K562 (cell line): ENCODE data around the gene EIPR1. TPM values are rescaled to one million over a fixed set of nuclear protein-coding genes. Genes with fewer than 3 reads are reported as not detected.

Experiments
- ATAC-seq: fragments of 200-7000 bp; cut with Tn5 transposase; 3 replicates; pipeline ENCODE4 v1.9.1; 2020; ENCODE audit warnings: moderate library complexity
- BruUV-seq: library from RNA; stranded (reverse); fragments of 400-500 nt; replicated peaks from 2 replicates; lab custom pipeline; 2021; lab: Mats Ljungman, UMichigan
- CTCF ChIA-PET: fragments of 300-600 bp; formaldehyde crosslinking; extraction: SDS; loops from one replicate; lab custom pipeline; 2021; ENCODE audit warnings: low intra/inter-chr PET ratio; lab: Yijun Ruan, JAX
- POLR2A ChIA-PET: fragments of 300-600, 350-650 bp; sonication (Branson Sonifier 250); formaldehyde crosslinking; extraction: SDS; loops from one replicate; lab custom pipeline; 2021; ENCODE audit warnings: antibody characterized with exemption, inconsistent platforms; lab: Yijun Ruan, JAX
- DNase-seq, 4 experiments: peaks; one replicate each; pipeline versions ENCODE4 v3.0.0 to v3.0.0-alpha.2; 2011 to 2018; ENCODE audit warnings: low spot score in 3 of 4, mixed read lengths in 3 of 4; ENCODE audit errors: extremely low read depth in 1 of 4
- FAIRE-seq: peaks from 2 replicates; lab custom pipeline; 2011; peaks lifted over from hg19 to GRCh38; lab: Jason Lieb, UNC
- H2AFZ ChIP-seq: 2 replicates; pipeline ENCODE4 v1.6.0; 2011; ENCODE audit warnings: low read depth, low read length, control low read depth, inconsistent platforms
- H3K27ac ChIP-seq: fragments of 200-600 bp; 3 replicates; pipeline ENCODE4 v1.8.0; 2011; ENCODE audit warnings: low read depth, mild to moderate bottlenecking, control low read depth, inconsistent platforms, low read length, moderate library complexity, mixed read lengths; ENCODE audit errors: extremely low read depth
- H3K27me3 ChIP-seq, 2 experiments: fragments of 300-600 bp in 1 of 2; 2 replicates in 1 of 2; 3 replicates in 1 of 2; pipeline versions ENCODE4 v1.6.0 to v1.8.0; 2011; ENCODE audit warnings: inconsistent platforms in 2 of 2, low read length in 2 of 2, mild to moderate bottlenecking in 1 of 2, mixed read lengths in 1 of 2, moderate library complexity in 1 of 2; ENCODE audit not compliant: control insufficient read depth in 2 of 2, insufficient read depth in 2 of 2
- H3K36me3 ChIP-seq: fragments of 300-600 bp; 3 replicates; pipeline ENCODE4 v1.8.0; 2011; ENCODE audit warnings: mild to moderate bottlenecking, low read length, inconsistent platforms; ENCODE audit not compliant: control insufficient read depth, insufficient read depth
- H3K4me1 ChIP-seq, 2 experiments: fragments of 200-600 bp in 1 of 2; replicated peaks in 1 of 2; 2 replicates in 1 of 2; 3 replicates in 1 of 2; pipeline versions ENCODE4 v1.5.1 to v1.8.0; 2011; ENCODE audit warnings: inconsistent platforms in 2 of 2, low read length in 2 of 2, mild to moderate bottlenecking in 1 of 2, mixed read lengths in 1 of 2, moderate library complexity in 1 of 2; ENCODE audit not compliant: control insufficient read depth in 2 of 2, insufficient read depth in 2 of 2
- H3K4me2 ChIP-seq: 2 replicates; pipeline ENCODE4 v1.6.1; 2011; ENCODE audit warnings: low read length, control low read depth, inconsistent platforms, mixed read lengths; ENCODE audit not compliant: insufficient read depth
- H3K4me3 ChIP-seq: fragments of 200-600 bp; sonication (generic), shearing (Covaris generic); 2 replicates; pipeline ENCODE4 v1.5.1; 2016; ENCODE audit warnings: control low read depth, inconsistent platforms
- H3K79me2 ChIP-seq: fragments of 200-600 bp; 3 replicates; pipeline ENCODE4 v1.8.0; 2011; ENCODE audit warnings: low read length, inconsistent platforms; ENCODE audit not compliant: control insufficient read depth, insufficient read depth
- H3K9ac ChIP-seq, 2 experiments: 2 replicates each; pipeline versions ENCODE4 v1.6.0 to v1.6.1; 2011; ENCODE audit warnings: low read depth in 2 of 2, low read length in 2 of 2, control low read depth in 1 of 2, inconsistent platforms in 1 of 2, mild to moderate bottlenecking in 1 of 2, mixed read lengths in 1 of 2; ENCODE audit not compliant: insufficient read depth in 1 of 2
- H3K9me1 ChIP-seq: one replicate; pipeline ENCODE4 v1.6.0; 2011; ENCODE audit warnings: inconsistent platforms, mild to moderate bottlenecking, low read length, moderate library complexity; ENCODE audit not compliant: control insufficient read depth, insufficient read depth
- H3K9me3 ChIP-seq: replicated peaks from 2 replicates; pipeline ENCODE4 v1.5.1; 2011; ENCODE audit warnings: low read depth, low read length, inconsistent platforms; ENCODE audit not compliant: control insufficient read depth, insufficient read depth
- H4K20me1 ChIP-seq: replicated peaks from 2 replicates; pipeline ENCODE4 v1.6.1; 2011; ENCODE audit warnings: low read length, inconsistent platforms, mixed read lengths; ENCODE audit not compliant: control insufficient read depth, insufficient read depth
- ADNP ChIP-seq: fragments of 200-800 bp; sonication (Bioruptor generic); IDR thresholded peaks from 2 replicates; pipeline ENCODE4 v1.6.1; 2016; ENCODE audit warnings: missing genetic modification characterization, missing compliant biosample characterization
- ATF7 ChIP-seq: fragments of 450-650 bp; IDR thresholded peaks from 2 replicates; pipeline ENCODE4 v1.7.1; 2014; ENCODE audit warnings: mild to moderate bottlenecking, moderate library complexity
- EP300 ChIP-seq: IDR thresholded peaks from 2 replicates; pipeline ENCODE4 v1.6.1; 2012; ENCODE audit warnings: low read length, improper control_type of control experiment
- GABPB1 ChIP-seq: sonication (generic); formaldehyde crosslinking; IDR thresholded peaks from 2 replicates; pipeline ENCODE4 v1.8.0; 2022; ENCODE audit warnings: mild to moderate bottlenecking, missing genetic modification reagents
- GATA2 ChIP-seq: sonication (generic); formaldehyde crosslinking; IDR thresholded peaks from 2 replicates; pipeline ENCODE4 v1.4.0; 2020; ENCODE audit warnings: mild to moderate bottlenecking, missing genetic modification reagents
- HDAC2 ChIP-seq: fragments of 450-650 bp; IDR thresholded peaks from 2 replicates; pipeline ENCODE4 v1.6.1; 2016; ENCODE audit warnings: mild to moderate bottlenecking
- KAT2B ChIP-seq: IDR thresholded peaks from one replicate; pipeline ENCODE4 v1.6.1; 2012; ENCODE audit warnings: low read depth, mild to moderate bottlenecking, control low read depth, inconsistent platforms, low read length, moderate library complexity
- NCOA2 ChIP-seq, 2 experiments: fragments of 450-650 bp; IDR thresholded peaks; 2 replicates each; pipeline ENCODE4 v1.6.1; 2018; ENCODE audit warnings: mild to moderate bottlenecking in 2 of 2, moderate library complexity in 1 of 2; ENCODE audit not compliant: partially characterized antibody in 2 of 2
- NR3C1 ChIP-seq: sonication (generic); formaldehyde crosslinking; IDR thresholded peaks from 2 replicates; pipeline ENCODE4 v1.8.1; 2022; ENCODE audit warnings: missing genetic modification reagents
- PCBP2 ChIP-seq: fragments of 200-400 bp; formaldehyde crosslinking; IDR thresholded peaks from 2 replicates; pipeline ENCODE4 v1.6.1; 2018; ENCODE audit warnings: low read length, low read depth, mild to moderate bottlenecking, moderate library complexity; ENCODE audit not compliant: poor library complexity, severe bottlenecking
- PHB2 ChIP-seq: fragments of 450-650 bp; IDR thresholded peaks from 2 replicates; pipeline ENCODE4 v1.6.1; 2017; ENCODE audit warnings: low read depth
- PHF20 ChIP-seq: fragments of 450-650 bp; IDR thresholded peaks from 2 replicates; pipeline ENCODE4 v1.6.1; 2018; ENCODE audit not compliant: partially characterized antibody
- POU5F1 ChIP-seq: fragments of 150-350 bp; IDR thresholded peaks from 2 replicates; pipeline ENCODE4 v1.6.1; 2014; ENCODE audit warnings: borderline replicate concordance, low read length, low read depth, mild to moderate bottlenecking; ENCODE audit not compliant: partially characterized antibody
- RBM39 ChIP-seq: fragments of 200-400 bp; formaldehyde crosslinking; optimal IDR thresholded peaks from 2 replicates; pipeline ENCODE3; 2018; ENCODE audit warnings: low read depth, low read length
- SMARCA5 ChIP-seq: fragments of 450-650 bp; IDR thresholded peaks from 2 replicates; pipeline ENCODE4 v1.6.1; 2016
- TAF7 ChIP-seq: fragments of 450-650 bp; IDR thresholded peaks from 2 replicates; pipeline ENCODE4 v1.6.1; 2016; ENCODE audit warnings: missing genetic modification characterization, missing compliant biosample characterization
- ZNF3 ChIP-seq: fragments of 250-450 bp; sonication (Bioruptor Pico); IDR thresholded peaks from 2 replicates; pipeline ENCODE4 v1.5.0; 2021; ENCODE audit warnings: mild to moderate bottlenecking, moderate library complexity
- ZNF583 ChIP-seq: fragments of 250-450 bp; sonication (Bioruptor Pico); IDR thresholded peaks from 2 replicates; pipeline ENCODE4 v1.4.0; 2020
- ZNF668 ChIP-seq: fragments of 250-450 bp; sonication (Bioruptor Pico); IDR thresholded peaks from 2 replicates; pipeline ENCODE4 v1.8.0; 2022; ENCODE audit warnings: mild to moderate bottlenecking, inconsistent platforms
- WGBS: fragments of 100-300 bp; shearing (Covaris generic); methylation state at CpG from one replicate; pipeline ENCODE4 v1.1.6; 2016; ENCODE audit warnings: low coverage, mixed read lengths; ENCODE audit not compliant: insufficient coverage; ENCODE audit errors: missing lambda C conversion rate; 5-methylcytosine and 5-hydroxymethylcytosine counted together
- in situ Hi-C: fragments of 300-500 bp; cut with MboI; formaldehyde crosslinking; loops from 4 replicates; pipeline ENCODE4 v1.15.0; 2018; ENCODE audit warnings: inconsistent platforms, mixed read lengths
- intact Hi-C: fragments of 100-400 bp; cut with micrococcal nuclease; formaldehyde crosslinking; loops from 2 replicates; pipeline ENCODE4 v1.14.2; 2022
- polyA plus RNA-seq, 8 experiments: library from polyadenylated mRNA; depleted of rRNA in 4 of 8; stranded (reverse) in 5 of 8; unstranded in 3 of 8; fragments of >200 nt; fragmentation: Nextera tagmentation in 2 of 8; fragmentation: Illumina TruSeq in 1 of 8; extraction: Ambion mirVana in 2 of 8; extraction: Trizol in 1 of 8; gene quantifications; 2 replicates each; pipeline versions ENCODE4 v1.2.1 to v1.2.3, GENCODE V29; 2011 to 2014; ENCODE audit warnings: inconsistent platforms in 1 of 8, missing spikeins in 1 of 8
- total RNA-seq, 7 experiments: library from RNA; depleted of rRNA in 6 of 7; stranded (reverse); fragments of >200 nt in 6 of 7; fragmentation: Illumina TruSeq in 2 of 7; extraction: Trizol in 2 of 7; gene quantifications; 2 replicates each; pipeline versions ENCODE4 v1.2.1 to v1.2.3, GENCODE V29; 2011 to 2021; ENCODE audit warnings: low replicate concordance in 1 of 7
- TF ChIP-seq, protein P1 (sequence below): fragments of 250-450 bp; sonication (Bioruptor Pico); IDR thresholded peaks from 2 replicates; pipeline ENCODE4 v1.4.0; 2020
- TF ChIP-seq, protein P2 (sequence below), 2 experiments: fragments of 200-800 bp in 1 of 2; sonication (Bioruptor generic) in 1 of 2; sonication (generic) in 1 of 2; formaldehyde crosslinking in 1 of 2; IDR thresholded peaks in 1 of 2; conservative IDR thresholded peaks in 1 of 2; 2 replicates each; pipeline versions ENCODE4 v1.5.0 to v1.6.1; 2016 to 2020; ENCODE audit warnings: missing compliant biosample characterization in 1 of 2, missing genetic modification characterization in 1 of 2, missing genetic modification reagents in 1 of 2

Gene EIPR1
- total and polyA plus RNA-seq, 9 of the 15 experiments (the other 6 are each of a cell fraction or from before 2014, with no cell fraction given) = 19.9 to 54.4 (median 35.9) TPM

DNA sequence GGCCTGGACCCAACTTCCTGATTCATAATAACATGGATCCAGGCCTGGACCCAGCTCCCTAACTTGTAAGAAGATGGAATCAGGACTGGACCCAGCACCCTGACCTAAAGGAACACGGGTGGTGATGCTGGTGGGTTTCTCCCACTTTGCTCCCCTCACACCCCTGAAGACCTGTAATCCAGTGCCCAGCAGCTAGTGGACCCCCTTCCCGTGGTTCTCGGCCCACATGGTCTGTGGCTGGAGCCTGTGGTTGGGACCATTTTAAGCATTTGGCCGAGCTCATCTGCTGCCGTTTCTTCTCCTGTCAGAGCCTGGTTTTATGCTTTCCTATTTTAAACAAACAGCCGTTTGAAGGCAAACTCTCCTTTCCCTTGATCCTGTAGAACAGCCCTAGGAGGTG, 232.8 kb downstream of the EIPR1 start (continued):
- TF ChIP-seq NCOA2 (IDR thresholded peaks at IDR 0.05; ENCODE audit: partially characterized antibody in 2 of 2) = no peak
- no peak for TF ChIP-seq RBM39
- no peak for TF ChIP-seq NR3C1
- TF ChIP-seq ZNF583 (CRISPR knock-in tag) = no peak
- no peak for TF ChIP-seq HDAC2
- no peak for TF ChIP-seq KAT2B
- TF ChIP-seq ADNP (tag) = no peak
- TF ChIP-seq, all 486 proteins: peak for 0

DNA sequence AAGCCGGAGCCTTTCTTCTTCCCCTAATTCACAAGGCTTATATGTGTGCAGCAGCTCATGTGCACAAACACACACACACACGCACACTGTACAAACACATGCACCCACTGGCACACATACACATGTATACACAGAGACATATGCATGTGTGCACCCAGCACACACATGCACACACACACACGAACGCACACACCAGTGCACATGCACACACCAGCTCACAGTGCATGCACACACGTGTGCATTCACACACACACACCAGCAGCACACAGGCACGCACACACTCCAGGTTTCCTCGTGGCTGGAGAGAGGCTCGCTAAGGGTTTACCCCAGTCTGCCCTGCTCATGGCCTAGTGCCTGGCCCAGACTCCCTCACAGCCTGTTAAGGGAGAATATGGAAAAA, 234.0 kb downstream of the EIPR1 start:
- Histone ChIP-seq H3K27me3 (peaks cover 4 to 40% of the 10 kb centered on the region in 2 experiments; a peak in 3 of 5 replicates), H3K4me1 (peaks cover 3 to 11% of the 10 kb centered on the region in 2 experiments; a peak in 1 of 5 replicates), H3K79me2 (no peaks in the 10 kb centered on the region), H3K9ac (no peak overlapping the region), H3K36me3 (no peaks in the 10 kb centered on the region), H4K20me1 (no peaks in the 10 kb centered on the region), H3K9me1 (no peaks in the 10 kb centered on the region), H3K4me2 (no peak overlapping the region), H2AFZ (no peak overlapping the region), H3K9me3 (peaks cover 4% of the 10 kb centered on the region; the same call in 1 of the 2 replicates), H3K4me3 (no peak overlapping the region), H3K27ac (no peak overlapping the region)
- no peak for DNase-seq
- no peak for ATAC-seq
- ChIA-PET CTCF (no interaction called here), POLR2A (interaction anchor here (0.6 kb wide), 1 partner anchor 415 kb away, joined by 3 read pairs; no protein-coding TSS in a partner anchor)
- intact Hi-C loops = no loop called here
- WGBS = 13% methylated on average over 7 of the region's 8 CpGs
- in situ Hi-C loops = no loop called here
- no peak for FAIRE-seq
- BruUV-seq = no TSS peak
- TF ChIP-seq POU5F1 = no peak
- TF ChIP-seq EP300 = no peak
- TF ChIP-seq ZNF668 (CRISPR knock-in tag) = no peak
- TF ChIP-seq SMARCA5 = no peak
- no peak for TF ChIP-seq ZNF3 (CRISPR knock-in tag)
- TF ChIP-seq, protein P1, sequence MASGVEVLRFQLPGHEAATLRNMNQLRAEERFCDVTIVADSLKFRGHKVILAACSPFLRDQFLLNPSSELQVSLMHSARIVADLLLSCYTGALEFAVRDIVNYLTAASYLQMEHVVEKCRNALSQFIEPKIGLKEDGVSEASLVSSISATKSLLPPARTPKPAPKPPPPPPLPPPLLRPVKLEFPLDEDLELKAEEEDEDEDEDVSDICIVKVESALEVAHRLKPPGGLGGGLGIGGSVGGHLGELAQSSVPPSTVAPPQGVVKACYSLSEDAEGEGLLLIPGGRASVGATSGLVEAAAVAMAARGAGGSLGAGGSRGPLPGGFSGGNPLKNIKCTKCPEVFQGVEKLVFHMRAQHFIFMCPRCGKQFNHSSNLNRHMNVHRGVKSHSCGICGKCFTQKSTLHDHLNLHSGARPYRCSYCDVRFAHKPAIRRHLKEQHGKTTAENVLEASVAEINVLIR (CRISPR knock-in tag) = no peak
- TF ChIP-seq GATA2 (CRISPR knock-in tag) = no peak
- no peak for TF ChIP-seq TAF7 (tag)
- no peak for TF ChIP-seq PHF20
- no peak for TF ChIP-seq PCBP2
- TF ChIP-seq GABPB1 = no peak
- no peak for TF ChIP-seq ATF7
- TF ChIP-seq, protein P2, sequence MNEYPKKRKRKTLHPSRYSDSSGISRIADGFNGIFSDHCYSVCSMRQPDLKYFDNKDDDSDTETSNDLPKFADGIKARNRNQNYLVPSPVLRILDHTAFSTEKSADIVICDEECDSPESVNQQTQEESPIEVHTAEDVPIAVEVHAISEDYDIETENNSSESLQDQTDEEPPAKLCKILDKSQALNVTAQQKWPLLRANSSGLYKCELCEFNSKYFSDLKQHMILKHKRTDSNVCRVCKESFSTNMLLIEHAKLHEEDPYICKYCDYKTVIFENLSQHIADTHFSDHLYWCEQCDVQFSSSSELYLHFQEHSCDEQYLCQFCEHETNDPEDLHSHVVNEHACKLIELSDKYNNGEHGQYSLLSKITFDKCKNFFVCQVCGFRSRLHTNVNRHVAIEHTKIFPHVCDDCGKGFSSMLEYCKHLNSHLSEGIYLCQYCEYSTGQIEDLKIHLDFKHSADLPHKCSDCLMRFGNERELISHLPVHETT (CRISPR knock-in tag; conservative IDR thresholded peaks at IDR 0.05 in 1 of 2, IDR thresholded peaks at IDR 0.05 in 1 of 2) = no peak
- TF ChIP-seq PHB2 = no peak
